Measurements from ENCODE around the gene WNT1.

Gene WNT1

DNA sequence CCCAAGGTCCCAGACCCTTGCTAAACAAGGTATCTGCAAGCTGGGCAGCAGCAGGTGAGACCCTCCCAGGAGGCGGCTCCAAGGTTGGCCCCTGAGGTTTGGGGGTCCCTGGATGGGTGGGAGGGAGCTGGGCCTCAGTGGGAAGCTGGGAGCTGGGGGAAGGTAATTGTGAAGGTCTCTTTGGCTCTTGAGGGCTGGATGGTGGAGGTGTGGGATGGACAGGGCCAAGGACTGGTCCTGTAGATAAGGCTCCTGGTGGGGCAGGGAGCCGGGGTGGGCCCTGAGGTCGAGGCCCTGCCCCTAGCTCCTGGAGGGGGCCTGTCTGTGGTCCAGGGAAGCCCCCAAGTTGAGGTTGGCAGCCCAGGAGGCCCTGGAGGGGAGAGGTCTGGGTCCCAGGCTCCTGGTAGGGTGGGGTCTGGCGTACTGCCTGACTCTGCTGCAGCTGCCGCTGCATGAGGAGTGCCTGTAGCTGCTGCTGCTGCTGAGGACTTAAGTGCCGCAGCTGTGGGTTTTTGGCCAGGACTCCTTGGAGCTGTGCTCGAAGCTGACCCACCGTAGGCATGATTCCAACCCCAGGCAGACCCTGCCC, 53.5 kb downstream of the WNT1 start:
- no peaks in the 10 kb centered on the region for H3K27me3 ChIP-seq (ENCODE audit: control insufficient read depth, insufficient read depth, low read length)
- no peaks in the 10 kb centered on the region for H3K9me3 ChIP-seq (ENCODE audit: control insufficient read depth, low read length)
- TF ChIP-seq, protein P1, sequence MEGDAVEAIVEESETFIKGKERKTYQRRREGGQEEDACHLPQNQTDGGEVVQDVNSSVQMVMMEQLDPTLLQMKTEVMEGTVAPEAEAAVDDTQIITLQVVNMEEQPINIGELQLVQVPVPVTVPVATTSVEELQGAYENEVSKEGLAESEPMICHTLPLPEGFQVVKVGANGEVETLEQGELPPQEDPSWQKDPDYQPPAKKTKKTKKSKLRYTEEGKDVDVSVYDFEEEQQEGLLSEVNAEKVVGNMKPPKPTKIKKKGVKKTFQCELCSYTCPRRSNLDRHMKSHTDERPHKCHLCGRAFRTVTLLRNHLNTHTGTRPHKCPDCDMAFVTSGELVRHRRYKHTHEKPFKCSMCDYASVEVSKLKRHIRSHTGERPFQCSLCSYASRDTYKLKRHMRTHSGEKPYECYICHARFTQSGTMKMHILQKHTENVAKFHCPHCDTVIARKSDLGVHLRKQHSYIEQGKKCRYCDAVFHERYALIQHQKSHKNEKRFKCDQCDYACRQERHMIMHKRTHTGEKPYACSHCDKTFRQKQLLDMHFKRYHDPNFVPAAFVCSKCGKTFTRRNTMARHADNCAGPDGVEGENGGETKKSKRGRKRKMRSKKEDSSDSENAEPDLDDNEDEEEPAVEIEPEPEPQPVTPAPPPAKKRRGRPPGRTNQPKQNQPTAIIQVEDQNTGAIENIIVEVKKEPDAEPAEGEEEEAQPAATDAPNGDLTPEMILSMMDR (IDR thresholded peaks at IDR 0.05): no peak
- no peak overlapping the region for H2AFZ ChIP-seq
- no peak overlapping the region for H3K27ac ChIP-seq
- no peak overlapping the region for H3K9ac ChIP-seq
- H3K4me3 ChIP-seq (ENCODE audit: low read depth, low read length): no peak overlapping the region
- no peaks in the 10 kb centered on the region for H3K36me3 ChIP-seq (ENCODE audit: control insufficient read depth, insufficient read depth, low read length)
- no peak overlapping the region for H3K4me2 ChIP-seq (ENCODE audit: low read length)
- no peaks in the 10 kb centered on the region for H3K4me1 ChIP-seq
- H3K79me2 ChIP-seq: peaks cover 17% of the 10 kb centered on the region
